ENCODE results near the gene RTP5.

- TF ChIP-seq EZH2 (IDR thresholded peaks at IDR 0.05; ENCODE audit: borderline replicate concordance, insufficient read depth, low read depth, low read length, poor library complexity, severe bottlenecking): no peak
- no peak for TF ChIP-seq CTCF (IDR thresholded peaks at IDR 0.05)
Measured at GRCh38 chr2:241904011-241904718, 34.6 kb downstream of the RTP5 start.

Data from B cell (primary cell).